HEK293T (cell line): Measurements from ENCODE around the gene DPPA3.

Experiments used
- CTCF ChIA-PET: fragments of 350-600 bp; formaldehyde crosslinking; extraction: SDS; loops from one replicate; lab custom pipeline; 2021; ENCODE audit warnings: antibody characterized with exemption, inconsistent platforms; lab: Yijun Ruan, JAX
- POLR2A ChIA-PET: fragments of 350-600 bp; formaldehyde crosslinking; extraction: SDS; loops from one replicate; lab custom pipeline; 2020; ENCODE audit warnings: antibody characterized with exemption, inconsistent platforms; lab: Yijun Ruan, JAX
- DNase-seq: peaks from one replicate; pipeline ENCODE4 v3.0.0; 2012; ENCODE audit warnings: mixed read lengths; ENCODE audit errors: extremely low spot score
- ARNT ChIP-seq: fragments of 450-650 bp; IDR thresholded peaks from 2 replicates; pipeline ENCODE4 v1.6.1; 2017; ENCODE audit warnings: mild to moderate bottlenecking
- BHLHE40 ChIP-seq: fragments of 450-650 bp; IDR thresholded peaks from 2 replicates; pipeline ENCODE4 v1.6.1; 2016; ENCODE audit warnings: mild to moderate bottlenecking, moderate library complexity, borderline replicate concordance
- CTBP1 ChIP-seq: fragments of 450-650 bp; IDR thresholded peaks from 2 replicates; pipeline ENCODE4 v1.6.1; 2016; ENCODE audit warnings: borderline replicate concordance
- ELF4 ChIP-seq: fragments of 450-650 bp; IDR thresholded peaks from 2 replicates; pipeline ENCODE4 v1.6.1; 2017; ENCODE audit warnings: antibody characterized with exemption
- FOXA1 ChIP-seq: fragments of 450-650 bp; IDR thresholded peaks from 2 replicates; pipeline ENCODE4 v1.6.1; 2016; ENCODE audit warnings: mild to moderate bottlenecking
- FOXK2 ChIP-seq: fragments of 450-650 bp; IDR thresholded peaks from 2 replicates; pipeline ENCODE4 v1.6.1; 2016; ENCODE audit warnings: mild to moderate bottlenecking
- FOXM1 ChIP-seq: fragments of 450-650 bp; IDR thresholded peaks from 2 replicates; pipeline ENCODE4 v1.6.1; 2017; ENCODE audit warnings: mild to moderate bottlenecking, borderline replicate concordance
- HDGF ChIP-seq: fragments of 450-650 bp; IDR thresholded peaks from 2 replicates; pipeline ENCODE4 v1.6.1; 2017; ENCODE audit warnings: antibody characterized with exemption, borderline replicate concordance
- L3MBTL2 ChIP-seq: fragments of 450-650 bp; conservative IDR thresholded peaks from 2 replicates; pipeline ENCODE4 v1.6.1; 2016; ENCODE audit warnings: mild to moderate bottlenecking
- LEF1 ChIP-seq: fragments of 450-650 bp; IDR thresholded peaks from 2 replicates; pipeline ENCODE4 v1.6.1; 2017; ENCODE audit warnings: mild to moderate bottlenecking, borderline replicate concordance
- NFRKB ChIP-seq: fragments of 450-650 bp; IDR thresholded peaks from 2 replicates; pipeline ENCODE4 v1.6.1; 2016; ENCODE audit warnings: mild to moderate bottlenecking, moderate library complexity
- PKNOX1 ChIP-seq: fragments of 450-650 bp; IDR thresholded peaks from 2 replicates; pipeline ENCODE4 v1.6.1; 2016
- SP1 ChIP-seq: fragments of 450-650 bp; IDR thresholded peaks from 2 replicates; pipeline ENCODE4 v1.6.1; 2017
- SUZ12 ChIP-seq: fragments of 450-650 bp; IDR thresholded peaks from 2 replicates; pipeline ENCODE4 v1.6.1; 2016; ENCODE audit warnings: mild to moderate bottlenecking
- TARDBP ChIP-seq: fragments of 450-650 bp; IDR thresholded peaks from 2 replicates; pipeline ENCODE4 v1.6.1; 2016
- ZNF384 ChIP-seq: fragments of 450-650 bp; IDR thresholded peaks from 2 replicates; pipeline ENCODE4 v1.6.1; 2016

DPPA3 gene

GRCh38 chr12:7678744-7679143, 32.5 kb upstream of the DPPA3 start:
- TF ChIP-seq FOXK2, result no peak
- TF ChIP-seq PKNOX1, result no peak
- TF ChIP-seq BHLHE40, result no peak
- TF ChIP-seq HDGF, result no peak
- TF ChIP-seq ARNT, result no peak
- TF ChIP-seq CTBP1, result no peak
- no peak for TF ChIP-seq ZNF384
- no peak for TF ChIP-seq LEF1
- no peak for TF ChIP-seq TARDBP
- TF ChIP-seq FOXA1, result no peak
- no peak for TF ChIP-seq SP1
- no peak for TF ChIP-seq FOXM1
- CTCF ChIA-PET, result interaction anchor here (0.6 to 0.8 kb wide), 2 partner anchors 32 to 48 kb away, joined by 3 read pairs; no protein-coding TSS in a partner anchor
- DNase-seq, result no peak
- POLR2A ChIA-PET, result no interaction called here

GRCh38 chr12:7679251-7680045, 31.8 kb upstream of the DPPA3 start:
- POLR2A ChIA-PET, result no interaction called here
- CTCF ChIA-PET, result interaction anchor here (0.6 to 0.8 kb wide), 2 partner anchors 24 to 33 kb away, joined by 3 read pairs; no protein-coding TSS in a partner anchor
- TF ChIP-seq TARDBP (no peak), FOXA1 (no peak), SUZ12 (no peak), FOXK2 (no peak), ARNT (no peak), NFRKB (no peak), L3MBTL2 (no peak), ELF4 (no peak), PKNOX1 (no peak), CTBP1 (no peak), HDGF (no peak), SP1 (no peak), BHLHE40 (no peak), LEF1 (no peak), ZNF384 (no peak), FOXM1 (no peak)

DNA sequence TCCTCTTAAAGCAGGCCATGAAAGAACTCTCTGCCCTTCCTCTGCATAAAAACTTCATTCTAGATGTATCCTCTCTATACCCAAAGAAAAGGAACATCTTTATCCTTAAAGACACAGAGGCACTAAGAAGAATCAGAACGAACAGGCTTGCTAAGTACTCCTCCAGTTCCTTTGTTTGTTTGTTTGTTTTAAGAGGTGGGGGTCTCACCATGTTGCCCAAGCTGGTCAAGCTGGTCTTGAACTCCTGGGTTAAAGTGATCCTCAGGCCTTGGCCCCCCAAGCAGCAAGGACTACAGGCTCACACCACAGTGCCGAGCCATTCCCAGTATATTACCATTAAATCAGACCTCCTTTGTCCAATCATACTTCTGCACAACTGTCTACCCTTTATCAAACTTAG, 29.7 kb upstream of the DPPA3 start:
- POLR2A ChIA-PET, result no interaction called here
- no peak for DNase-seq
- CTCF ChIA-PET, result no interaction called here
- TF ChIP-seq TARDBP (no peak), LEF1 (no peak), SP1 (no peak), NFRKB (no peak), HDGF (no peak), PKNOX1 (no peak), BHLHE40 (no peak), L3MBTL2 (no peak), FOXK2 (no peak), ARNT (no peak), ZNF384 (no peak)

More at GRCh38 chr12:7679251-7680045, 31.8 kb upstream of the DPPA3 start:
- DNase-seq, result no peak

DNA sequence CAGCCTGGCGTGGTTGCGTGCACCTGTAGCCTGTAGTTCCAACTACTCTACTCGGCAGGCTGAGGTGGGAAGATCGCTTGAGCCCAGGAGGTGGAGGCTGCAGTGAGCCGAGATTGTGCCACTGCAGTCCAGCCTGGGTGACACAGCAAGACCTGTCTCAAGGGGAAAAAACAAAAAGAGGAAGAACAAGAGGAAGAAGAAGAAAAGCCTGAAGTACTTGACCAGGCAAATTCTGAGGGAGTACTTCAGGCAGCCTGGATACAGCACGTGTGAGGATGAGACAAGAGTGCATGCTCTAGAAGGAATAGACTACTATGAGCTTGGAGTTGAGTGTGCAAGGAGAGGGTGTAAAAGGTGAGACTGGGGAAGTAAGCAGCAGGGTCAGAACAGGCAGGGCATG, 17.4 kb upstream of the DPPA3 start:
- ChIA-PET CTCF (no interaction called here), POLR2A (no interaction called here)
- TF ChIP-seq ARNT (no peak), FOXK2 (no peak)
- DNase-seq, result no peak

GRCh38 chr12:7694556-7695236, 16.5 kb upstream of the DPPA3 start:
- ChIA-PET POLR2A (no interaction called here), CTCF (no interaction called here)
- no peak for DNase-seq
- TF ChIP-seq ELF4 (no peak), FOXK2 (no peak)

GRCh38 chr12:7695237-7695560, 16.0 kb upstream of the DPPA3 start:
- POLR2A ChIA-PET, result no interaction called here
- DNase-seq, result no peak
- CTCF ChIA-PET, result no interaction called here
- TF ChIP-seq SUZ12, result no peak
- no peak for TF ChIP-seq NFRKB
- TF ChIP-seq SP1, result no peak
- TF ChIP-seq TARDBP, result no peak
- TF ChIP-seq BHLHE40, result no peak
- no peak for TF ChIP-seq ARNT
- no peak for TF ChIP-seq HDGF
- TF ChIP-seq LEF1, result no peak
- no peak for TF ChIP-seq FOXK2
- no peak for TF ChIP-seq FOXM1
- TF ChIP-seq PKNOX1, result no peak
